PFSK-1 (cell line): ENCODE data around the gene HOXA9.

Experiments
- FOXP2 ChIP-seq: optimal IDR thresholded peaks from 2 replicates; pipeline ENCODE3; 2011; ENCODE audit warnings: borderline replicate concordance, control low read depth, inconsistent platforms; ENCODE audit not compliant: insufficient read depth; ENCODE audit errors: extremely low read length, extremely low read depth
- POLR2AphosphoS5 ChIP-seq: IDR thresholded peaks from 2 replicates; pipeline ENCODE4 v1.6.1; 2012; ENCODE audit warnings: low read depth, mild to moderate bottlenecking, control low read depth, low read length, moderate library complexity

DNA sequence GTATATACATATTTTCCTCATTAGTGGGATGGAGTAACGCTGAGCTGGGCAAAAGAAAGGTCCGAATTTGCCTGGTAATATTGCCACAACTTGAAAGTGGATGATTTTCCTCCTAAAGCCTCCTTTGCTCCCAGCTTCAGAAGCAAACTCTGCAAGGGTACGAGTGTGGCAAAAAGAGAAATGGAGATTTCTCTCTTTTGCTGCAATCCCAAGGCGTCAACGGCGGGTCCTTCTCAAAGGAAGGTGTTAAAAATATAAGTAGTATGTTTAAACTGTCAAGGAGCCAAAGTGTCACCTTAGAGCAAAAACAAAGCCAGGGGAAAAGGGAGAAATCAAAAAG lies 50.5 kb downstream of the HOXA9 start:
- no peak for TF ChIP-seq FOXP2
- TF ChIP-seq POLR2AphosphoS5 = no peak
